ENCODE measurements around the gene LRRC32.

The LRRC32 gene

GRCh38 chr11:76665921-76666351 is 4.6 kb downstream of the LRRC32 start:
- TF ChIP-seq TAF1 (IDR thresholded peaks at IDR 0.05; ENCODE audit: borderline replicate concordance, low read depth, low read length) = no peak
- TF ChIP-seq POLR2A (IDR thresholded peaks at IDR 0.05; ENCODE audit: low read depth, low read length) = no peak
- TF ChIP-seq POLR2AphosphoS5 (IDR thresholded peaks at IDR 0.05; ENCODE audit: low read depth, low read length) = no peak
- peak; percentile 13 for DNase-seq (ENCODE audit: insufficient read length)
- FAIRE-seq = no peak

- no peak for FAIRE-seq
- TF ChIP-seq POLR2AphosphoS5 (IDR thresholded peaks at IDR 0.05; ENCODE audit: low read depth, low read length) = no peak
- TF ChIP-seq POLR2A (IDR thresholded peaks at IDR 0.05; ENCODE audit: low read depth, low read length) = no peak
- no peak for TF ChIP-seq TAF1 (IDR thresholded peaks at IDR 0.05; ENCODE audit: borderline replicate concordance, low read depth, low read length)
- no peak for DNase-seq (ENCODE audit: insufficient read length)
Measured at GRCh38 chr11:76665172-76665571, 5.4 kb downstream of the LRRC32 start.

- FAIRE-seq (peak; percentile 33), DNase-seq (ENCODE audit: insufficient read length) (peak; percentile 33)
- TF ChIP-seq POLR2A (IDR thresholded peaks at IDR 0.05; ENCODE audit: low read depth, low read length) (no peak), POLR2AphosphoS5 (IDR thresholded peaks at IDR 0.05; ENCODE audit: low read depth, low read length) (no peak), TAF1 (IDR thresholded peaks at IDR 0.05; ENCODE audit: borderline replicate concordance, low read depth, low read length) (no peak)
Measured at GRCh38 chr11:76664578-76665061, 5.9 kb downstream of the LRRC32 start.

- DNase-seq (ENCODE audit: insufficient read length) = peak; percentile 5
- no peak for FAIRE-seq
- no peak for TF ChIP-seq POLR2A (IDR thresholded peaks at IDR 0.05; ENCODE audit: low read depth, low read length)
- TF ChIP-seq TAF1 (IDR thresholded peaks at IDR 0.05; ENCODE audit: borderline replicate concordance, low read depth, low read length) = no peak
- no peak for TF ChIP-seq POLR2AphosphoS5 (IDR thresholded peaks at IDR 0.05; ENCODE audit: low read depth, low read length)
Measured at GRCh38 chr11:76663912-76664440, 6.6 kb downstream of the LRRC32 start.

GRCh38 chr11:76663486-76663810 is 7.1 kb downstream of the LRRC32 start:
- FAIRE-seq = no peak
- DNase-seq (ENCODE audit: insufficient read length) = peak; percentile 15

GRCh38 chr11:76662656-76663485 is 7.7 kb downstream of the LRRC32 start:
- DNase-seq (ENCODE audit: insufficient read length) (no peak), FAIRE-seq (no peak)
- TF ChIP-seq POLR2AphosphoS5 (IDR thresholded peaks at IDR 0.05; ENCODE audit: low read depth, low read length) = no peak
- TF ChIP-seq TAF1 (IDR thresholded peaks at IDR 0.05; ENCODE audit: borderline replicate concordance, low read depth, low read length) = no peak
- no peak for TF ChIP-seq POLR2A (IDR thresholded peaks at IDR 0.05; ENCODE audit: low read depth, low read length)

More at GRCh38 chr11:76663486-76663810, 7.1 kb downstream of the LRRC32 start:
- TF ChIP-seq TAF1 (IDR thresholded peaks at IDR 0.05; ENCODE audit: borderline replicate concordance, low read depth, low read length) (no peak), POLR2AphosphoS5 (IDR thresholded peaks at IDR 0.05; ENCODE audit: low read depth, low read length) (no peak), POLR2A (IDR thresholded peaks at IDR 0.05; ENCODE audit: low read depth, low read length) (no peak)

GRCh38 chr11:76661834-76662434 is 8.6 kb downstream of the LRRC32 start:
- no peak for TF ChIP-seq POLR2AphosphoS5 (IDR thresholded peaks at IDR 0.05; ENCODE audit: low read depth, low read length)
- TF ChIP-seq TAF1 (IDR thresholded peaks at IDR 0.05; ENCODE audit: borderline replicate concordance, low read depth, low read length) = no peak
- no peak for TF ChIP-seq POLR2A (IDR thresholded peaks at IDR 0.05; ENCODE audit: low read depth, low read length)
- FAIRE-seq = peak; percentile 53
- peak; percentile 2 for DNase-seq (ENCODE audit: insufficient read length)

- DNase-seq (ENCODE audit: insufficient read length) = peak; percentile 11
- peak; percentile 56 for FAIRE-seq
- TF ChIP-seq POLR2AphosphoS5 (IDR thresholded peaks at IDR 0.05; ENCODE audit: low read depth, low read length) (no peak), POLR2A (IDR thresholded peaks at IDR 0.05; ENCODE audit: low read depth, low read length) (no peak), TAF1 (IDR thresholded peaks at IDR 0.05; ENCODE audit: borderline replicate concordance, low read depth, low read length) (no peak)
Measured at GRCh38 chr11:76661306-76661751, 9.2 kb downstream of the LRRC32 start.

- FAIRE-seq = no peak
- TF ChIP-seq POLR2A (IDR thresholded peaks at IDR 0.05; ENCODE audit: low read depth, low read length) (no peak), TAF1 (IDR thresholded peaks at IDR 0.05; ENCODE audit: borderline replicate concordance, low read depth, low read length) (no peak), POLR2AphosphoS5 (IDR thresholded peaks at IDR 0.05; ENCODE audit: low read depth, low read length) (no peak)
- DNase-seq (ENCODE audit: insufficient read length) = peak; percentile 12
Measured at GRCh38 chr11:76660533-76661305, 9.8 kb downstream of the LRRC32 start.

GRCh38 chr11:76659672-76660532 is 10.6 kb downstream of the LRRC32 start:
- FAIRE-seq (no peak), DNase-seq (ENCODE audit: insufficient read length) (no peak)
- TF ChIP-seq TAF1 (IDR thresholded peaks at IDR 0.05; ENCODE audit: borderline replicate concordance, low read depth, low read length) = no peak
- TF ChIP-seq POLR2A (IDR thresholded peaks at IDR 0.05; ENCODE audit: low read depth, low read length) = no peak
- TF ChIP-seq POLR2AphosphoS5 (IDR thresholded peaks at IDR 0.05; ENCODE audit: low read depth, low read length) = no peak
